A549 (cell line): ENCODE measurements around the gene TLCD5.

Experiments
- GATA3 ChIP-seq: IDR thresholded peaks from 2 replicates; pipeline ENCODE4 v1.6.1; 2012; ENCODE audit warnings: borderline replicate concordance
- HDAC2 ChIP-seq: fragments of 200-600 bp; sonication (generic); IDR thresholded peaks from 2 replicates; pipeline ENCODE4 v1.6.1; 2016
- HMGXB4 ChIP-seq: fragments of 250-450 bp; sonication (Bioruptor Pico); IDR thresholded peaks from 2 replicates; pipeline ENCODE4 v1.5.0; 2021; ENCODE audit warnings: mild to moderate bottlenecking, moderate library complexity, borderline replicate concordance
- JUN ChIP-seq, 2 experiments: fragments of >200 bp; sonication (Bioruptor Twin); formaldehyde crosslinking; IDR thresholded peaks; 2 replicates in 1 of 2; 3 replicates in 1 of 2; pipeline ENCODE4 v1.6.1; 2016 to 2017
- KDM1A ChIP-seq: fragments of 200-600 bp; sonication (generic); IDR thresholded peaks from 2 replicates; pipeline ENCODE4 v1.6.1; 2016; ENCODE audit warnings: low read depth, mild to moderate bottlenecking
- MYC ChIP-seq: IDR thresholded peaks from 2 replicates; pipeline ENCODE4 v1.6.1; 2012; ENCODE audit warnings: mild to moderate bottlenecking, inconsistent platforms, low read length, improper control_type of control experiment, borderline replicate concordance
- POLR2A ChIP-seq: IDR thresholded peaks from 2 replicates; pipeline ENCODE4 v1.6.1; 2012; ENCODE audit warnings: mild to moderate bottlenecking, low read length
- REST ChIP-seq: fragments of 200-600 bp; sonication (generic); IDR thresholded peaks from 2 replicates; pipeline ENCODE4 v1.6.1; 2016; ENCODE audit warnings: antibody characterized with exemption, mild to moderate bottlenecking, moderate library complexity
- RFX5 ChIP-seq: fragments of 450-650 bp; IDR thresholded peaks from 2 replicates; pipeline ENCODE4 v1.7.1; 2014; ENCODE audit warnings: antibody characterized with exemption, mild to moderate bottlenecking, moderate library complexity
- RNF2 ChIP-seq: fragments of 200-600 bp; sonication (generic); IDR thresholded peaks from 2 replicates; pipeline ENCODE4 v1.6.1; 2016; ENCODE audit warnings: low read depth, mild to moderate bottlenecking, antibody characterized with exemption, moderate library complexity, borderline replicate concordance
- TP53 ChIP-seq: fragments of 250-450 bp; sonication (Bioruptor Pico); IDR thresholded peaks from 2 replicates; pipeline ENCODE4 v1.5.0; 2021; ENCODE audit warnings: mild to moderate bottlenecking, moderate library complexity
- TF ChIP-seq, protein P1 (sequence below): IDR thresholded peaks from 2 replicates; pipeline ENCODE4 v1.6.1; 2012
- TF ChIP-seq, protein P2 (sequence below): fragments of >200 bp; sonication (Bioruptor Twin); formaldehyde crosslinking; IDR thresholded peaks from 3 replicates; pipeline ENCODE4 v1.5.1; 2016
- TF ChIP-seq, protein P3 (sequence below): IDR thresholded peaks from 2 replicates; pipeline ENCODE4 v1.6.1; 2012

GRCh38 chr11:120318906-120319305 is 6.2 kb upstream of the TLCD5 start:
- TF ChIP-seq, protein P1, sequence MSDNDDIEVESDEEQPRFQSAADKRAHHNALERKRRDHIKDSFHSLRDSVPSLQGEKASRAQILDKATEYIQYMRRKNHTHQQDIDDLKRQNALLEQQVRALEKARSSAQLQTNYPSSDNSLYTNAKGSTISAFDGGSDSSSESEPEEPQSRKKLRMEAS, result no peak
- TF ChIP-seq, protein P2, sequence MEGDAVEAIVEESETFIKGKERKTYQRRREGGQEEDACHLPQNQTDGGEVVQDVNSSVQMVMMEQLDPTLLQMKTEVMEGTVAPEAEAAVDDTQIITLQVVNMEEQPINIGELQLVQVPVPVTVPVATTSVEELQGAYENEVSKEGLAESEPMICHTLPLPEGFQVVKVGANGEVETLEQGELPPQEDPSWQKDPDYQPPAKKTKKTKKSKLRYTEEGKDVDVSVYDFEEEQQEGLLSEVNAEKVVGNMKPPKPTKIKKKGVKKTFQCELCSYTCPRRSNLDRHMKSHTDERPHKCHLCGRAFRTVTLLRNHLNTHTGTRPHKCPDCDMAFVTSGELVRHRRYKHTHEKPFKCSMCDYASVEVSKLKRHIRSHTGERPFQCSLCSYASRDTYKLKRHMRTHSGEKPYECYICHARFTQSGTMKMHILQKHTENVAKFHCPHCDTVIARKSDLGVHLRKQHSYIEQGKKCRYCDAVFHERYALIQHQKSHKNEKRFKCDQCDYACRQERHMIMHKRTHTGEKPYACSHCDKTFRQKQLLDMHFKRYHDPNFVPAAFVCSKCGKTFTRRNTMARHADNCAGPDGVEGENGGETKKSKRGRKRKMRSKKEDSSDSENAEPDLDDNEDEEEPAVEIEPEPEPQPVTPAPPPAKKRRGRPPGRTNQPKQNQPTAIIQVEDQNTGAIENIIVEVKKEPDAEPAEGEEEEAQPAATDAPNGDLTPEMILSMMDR, result no peak
- TF ChIP-seq HDAC2 (no peak), POLR2A (no peak), RNF2 (no peak), RFX5 (no peak), REST (no peak), GATA3 (no peak), TP53 (CRISPR knock-in tag) (no peak), JUN (IDR thresholded peaks at IDR 0.05) (no peak), MYC (no peak), KDM1A (no peak), HMGXB4 (CRISPR knock-in tag) (no peak)
- TF ChIP-seq, protein P3, sequence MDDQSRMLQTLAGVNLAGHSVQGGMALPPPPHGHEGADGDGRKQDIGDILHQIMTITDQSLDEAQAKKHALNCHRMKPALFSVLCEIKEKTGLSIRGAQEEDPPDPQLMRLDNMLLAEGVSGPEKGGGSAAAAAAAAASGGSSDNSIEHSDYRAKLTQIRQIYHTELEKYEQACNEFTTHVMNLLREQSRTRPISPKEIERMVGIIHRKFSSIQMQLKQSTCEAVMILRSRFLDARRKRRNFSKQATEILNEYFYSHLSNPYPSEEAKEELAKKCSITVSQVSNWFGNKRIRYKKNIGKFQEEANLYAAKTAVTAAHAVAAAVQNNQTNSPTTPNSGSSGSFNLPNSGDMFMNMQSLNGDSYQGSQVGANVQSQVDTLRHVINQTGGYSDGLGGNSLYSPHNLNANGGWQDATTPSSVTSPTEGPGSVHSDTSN, result no peak
